B cell (primary cell): Measurements from ENCODE around the gene LUZP4. TPM values are rescaled to one million over a fixed set of nuclear protein-coding genes. Genes with fewer than 3 reads are reported as not detected.

Source experiments
- ATAC-seq: fragments of 200-7000 bp; cut with Tn5 transposase; one replicate; pipeline ENCODE4 v1.10.0; 2021; ENCODE audit warnings: low read depth, mild to moderate bottlenecking, moderate number of reproducible peaks, moderate library complexity
- CTCF ChIA-PET: fragments of 350-600 bp; sonication (Branson Sonifier 250); formaldehyde crosslinking; loops from one replicate; lab custom pipeline; 2021; ENCODE audit warnings: antibody characterized with exemption, inconsistent platforms; lab: Charles Lee
- POLR2A ChIA-PET: fragments of 350-600 bp; sonication (Branson Sonifier 250); formaldehyde crosslinking; loops from one replicate; lab custom pipeline; 2021; ENCODE audit warnings: antibody characterized with exemption; lab: Charles Lee
- DNase-seq: peaks from one replicate; pipeline ENCODE4 v3.0.0; 2013
- H2AFZ ChIP-seq: 2 replicates; pipeline ENCODE4 v1.6.1; 2012; ENCODE audit warnings: mild to moderate bottlenecking, low read depth, low read length; ENCODE audit not compliant: insufficient read depth, poor library complexity, severe bottlenecking
- H3K27ac ChIP-seq, 2 donors: 1 replicate in 1 of 2; 2 replicates in 1 of 2; pipeline ENCODE4 v1.5.1; 2012 to 2013; ENCODE audit warnings: low read length in 2 of 2, mild to moderate bottlenecking in 2 of 2, moderate library complexity in 1 of 2
- H3K27me3 ChIP-seq, 4 experiments: fragments of 200-600 bp in 1 of 4; sonication (generic) in 1 of 4; replicated peaks in 1 of 4; 1 replicate in 2 of 4; 2 replicates in 2 of 4; pipeline versions ENCODE4 v1.6.1 to v1.7.0; 2013 to 2016; ENCODE audit warnings: low read length in 3 of 4, mild to moderate bottlenecking in 2 of 4, mixed read lengths in 1 of 4, moderate library complexity in 1 of 4; ENCODE audit not compliant: insufficient read depth in 4 of 4, control insufficient read depth in 3 of 4; ENCODE audit errors: control extremely low read depth in 1 of 4
- H3K36me3 ChIP-seq, 2 experiments: replicated peaks in 1 of 2; 1 replicate in 1 of 2; 2 replicates in 1 of 2; pipeline versions ENCODE4 v1.6.1 to v1.7.1; 2013; ENCODE audit warnings: low read length in 1 of 2; ENCODE audit not compliant: insufficient read depth in 2 of 2, control insufficient read depth in 1 of 2; ENCODE audit errors: control extremely low read depth in 1 of 2, extremely low read depth in 1 of 2
- H3K4me1 ChIP-seq, 2 donors: fragments of 200-600 bp in 1 of 2; sonication (generic) in 1 of 2; 1 replicate in 1 of 2; 2 replicates in 1 of 2; pipeline versions ENCODE4 v1.5.1 to v1.6.1; 2013 to 2017; ENCODE audit warnings: low read length in 2 of 2; ENCODE audit not compliant: control insufficient read depth in 2 of 2, insufficient read depth in 2 of 2
- H3K4me2 ChIP-seq: replicated peaks from 2 replicates; pipeline ENCODE3; 2012; ENCODE audit warnings: mild to moderate bottlenecking, low read depth, low read length; ENCODE audit not compliant: poor library complexity, severe bottlenecking
- H3K4me3 ChIP-seq, 5 experiments: fragments of 200-600 bp in 1 of 5; sonication (generic) in 1 of 5; 1 replicate in 3 of 5; 2 replicates in 2 of 5; pipeline versions ENCODE4 v1.5.1 to v1.7.0; 2011 to 2016; ENCODE audit warnings: low read length in 4 of 5, mild to moderate bottlenecking in 4 of 5, low read depth in 2 of 5, control low read depth in 1 of 5, moderate library complexity in 1 of 5; ENCODE audit not compliant: insufficient read depth in 1 of 5; ENCODE audit errors: control extremely low read depth in 1 of 5, extremely low read depth in 1 of 5
- H3K79me2 ChIP-seq: fragments of 200-600 bp; sonication (generic); one replicate; pipeline ENCODE4 v1.6.0; 2016; ENCODE audit warnings: low read length; ENCODE audit not compliant: control insufficient read depth, insufficient read depth
- H3K9ac ChIP-seq: fragments of 200-600 bp; sonication (generic); 2 replicates; pipeline ENCODE4 v1.6.1; 2017; ENCODE audit warnings: mild to moderate bottlenecking, low read length, moderate library complexity
- H3K9me3 ChIP-seq, 3 donors: one replicate each; pipeline versions ENCODE4 v1.6.1 to v1.7.1; 2013; ENCODE audit warnings: low read length in 2 of 3; ENCODE audit not compliant: control insufficient read depth in 2 of 3, insufficient read depth in 1 of 3; ENCODE audit errors: control extremely low read depth in 1 of 3
- H4K20me1 ChIP-seq: 2 replicates; pipeline ENCODE4 v1.6.0; 2012; ENCODE audit warnings: mild to moderate bottlenecking, low read length; ENCODE audit not compliant: insufficient read depth, control insufficient read depth, poor library complexity, severe bottlenecking
- H3K27ac Mint-ChIP-seq: one replicate; pipeline ENCODE4 v1.8.0; 2021; ENCODE audit warnings: mixed read lengths
- H3K27me3 Mint-ChIP-seq: one replicate; pipeline ENCODE4 v1.8.0; 2021; ENCODE audit warnings: mixed read lengths
- H3K4me1 Mint-ChIP-seq: one replicate; pipeline ENCODE4 v1.8.0; 2021; ENCODE audit warnings: mixed read lengths
- H3K4me3 Mint-ChIP-seq: one replicate; pipeline ENCODE4 v1.8.0; 2021; ENCODE audit warnings: mixed read lengths
- H3K9me3 Mint-ChIP-seq: one replicate; pipeline ENCODE4 v1.8.0; 2022; ENCODE audit warnings: mixed read lengths; ENCODE audit not compliant: insufficient read depth
- CTCF ChIP-seq: fragments of 200-600 bp; IDR thresholded peaks from one replicate; pipeline ENCODE4 v1.8.0; 2022; ENCODE audit warnings: antibody characterized with exemption, mild to moderate bottlenecking
- EZH2 ChIP-seq: IDR thresholded peaks from 2 replicates; pipeline ENCODE4 v1.6.1; 2012; ENCODE audit warnings: borderline replicate concordance, low read depth, mild to moderate bottlenecking, moderate library complexity, low read length; ENCODE audit not compliant: insufficient read depth, poor library complexity, severe bottlenecking
- WGBS: methylation state at CpG from one replicate; pipeline ENCODE4 v1.1.5; 2013; ENCODE audit warnings: missing lambda C conversion rate; ENCODE audit not compliant: insufficient coverage; 5-methylcytosine and 5-hydroxymethylcytosine counted together
- intact Hi-C: fragments of 100-400 bp; cut with micrococcal nuclease; formaldehyde crosslinking; loops from one replicate; pipeline ENCODE4 v1.10.0; 2022
- polyA minus RNA-seq: library from RNA; depleted of rRNA, polyadenylated mRNA; stranded (reverse); fragments of >200 nt; gene quantifications from 2 replicates; pipeline ENCODE4 v1.2.3, GENCODE V29; 2012
- polyA plus RNA-seq: library from polyadenylated mRNA; depleted of rRNA; stranded (reverse); fragments of >200 nt; gene quantifications from 2 replicates; pipeline ENCODE4 v1.2.3, GENCODE V29; 2012
- total RNA-seq, 2 donors: library from RNA; stranded (reverse); fragments of 120-200 nt in 1 of 2; gene quantifications; 1 replicate in 1 of 2; 2 replicates in 1 of 2; pipeline versions ENCODE4 v1.2.3 to v1.2.4, GENCODE V29; 2013 to 2022

LUZP4 gene
- total RNA-seq, result not detected in 2 replicates
- not detected for total RNA-seq (2013)
- polyA plus RNA-seq, result not detected in 2 replicates
- not detected in 2 replicates for polyA minus RNA-seq

- H3K27ac ChIP-seq, result no peak within 1 kb of the TSS
- no peak for DNase-seq
- Mint-ChIP-seq H3K27me3 (no peaks in the 10 kb centered on the region), H3K27ac (no peak within 1 kb of the TSS), H3K4me3 (no peak within 1 kb of the TSS), H3K4me1 (no peaks in the 10 kb centered on the region), H3K9me3 (no peaks in the 10 kb centered on the region)
- H3K4me2 ChIP-seq, result no peak within 1 kb of the TSS
- ATAC-seq, result no peak
- 96% methylated on average over 9 of the region's 17 CpGs for WGBS
- no peak for TF ChIP-seq EZH2
- TF ChIP-seq CTCF, result no peak
- peaks cover 0 to 5% (median 0%) of the 10 kb centered on the region in 3 donors for H3K9me3 ChIP-seq
- ChIA-PET CTCF (no interaction called here), POLR2A (no interaction called here)
- H3K36me3 ChIP-seq, result no peaks in the 10 kb centered on the region
- no peak within 1 kb of the TSS for H2AFZ ChIP-seq
- H3K4me3 ChIP-seq, result no peak within 1 kb of the TSS
- intact Hi-C loops, result no loop called here
- no peaks in the 10 kb centered on the region for H4K20me1 ChIP-seq
- H3K79me2 ChIP-seq, result no peaks in the 10 kb centered on the region
- H3K9ac ChIP-seq, result no peak within 1 kb of the TSS
- no peaks in the 10 kb centered on the region for H3K27me3 ChIP-seq
- H3K4me1 ChIP-seq, result no peaks in the 10 kb centered on the region
Measured at GRCh38 chrX:115289465-115289864, at the start of gene LUZP4. Gene LUZP4 (plus strand): TSS chrX:115289715. CDS start chrX:115289760, 45 bp downstream.

- WGBS, result no CpG with 5 or more reads among the region's 2 CpGs
- intact Hi-C loops, result no loop called here
- no peak for DNase-seq
- no peak overlapping the region for H3K27ac ChIP-seq
- POLR2A ChIA-PET, result no interaction called here
- no peaks in the 10 kb centered on the region for H3K4me1 ChIP-seq
- no peak overlapping the region for H3K9ac ChIP-seq
- no peak overlapping the region for H3K4me3 Mint-ChIP-seq
- H3K27me3 ChIP-seq, result no peaks in the 10 kb centered on the region
- no peaks in the 10 kb centered on the region for H4K20me1 ChIP-seq
- H3K36me3 ChIP-seq, result no peaks in the 10 kb centered on the region
- no peaks in the 10 kb centered on the region for H3K79me2 ChIP-seq
- H3K27me3 Mint-ChIP-seq, result no peaks in the 10 kb centered on the region
- ATAC-seq, result no peak
- H3K9me3 ChIP-seq, result no peaks in the 10 kb centered on the region
- TF ChIP-seq EZH2 (no peak), CTCF (no peak)
- no peak overlapping the region for H3K4me2 ChIP-seq
- H2AFZ ChIP-seq, result no peak overlapping the region
- H3K4me1 Mint-ChIP-seq, result no peaks in the 10 kb centered on the region
- CTCF ChIA-PET, result interaction anchor here (0.5 kb wide), 1 partner anchor 1316 kb away, joined by 4 read pairs; no protein-coding TSS in a partner anchor
- H3K9me3 Mint-ChIP-seq, result no peaks in the 10 kb centered on the region
- no peak overlapping the region for H3K27ac Mint-ChIP-seq
- no peak overlapping the region for H3K4me3 ChIP-seq
Measured at GRCh38 chrX:115251458-115252233, 37.9 kb upstream of the LUZP4 start.
